ENCODE data around the gene KIFC1.

Gene KIFC1

GRCh38 chr6:33425668-33426577, 34.3 kb downstream of the KIFC1 start:
- peak; percentile 71 for DNase-seq (ENCODE audit: low read depth)

- DNase-seq (ENCODE audit: low read depth): no peak
These were observed 35.2 kb downstream of the KIFC1 start for GRCh38 chr6:33426590-33427511.

- DNase-seq (ENCODE audit: low read depth): peak; percentile 61
These were observed 36.1 kb downstream of the KIFC1 start for GRCh38 chr6:33427585-33428223.

- no peak for DNase-seq (ENCODE audit: low read depth)
These were observed 36.8 kb downstream of the KIFC1 start for GRCh38 chr6:33428224-33428965.

- no peak for DNase-seq (ENCODE audit: low read depth)
These were observed 37.5 kb downstream of the KIFC1 start for GRCh38 chr6:33428966-33429749.

- DNase-seq (ENCODE audit: low read depth): no peak
These were observed 38.1 kb downstream of the KIFC1 start for GRCh38 chr6:33429750-33430052.

- no peak for DNase-seq (ENCODE audit: low read depth)
These were observed 38.7 kb downstream of the KIFC1 start for GRCh38 chr6:33430334-33430733.

- peak; percentile 62 for DNase-seq (ENCODE audit: low read depth)
These were observed 39.6 kb downstream of the KIFC1 start for GRCh38 chr6:33430991-33431879.

GRCh38 chr6:33431880-33432541, 40.4 kb downstream of the KIFC1 start:
- DNase-seq (ENCODE audit: low read depth): no peak

GRCh38 chr6:33432546-33432945, 40.9 kb downstream of the KIFC1 start:
- no peak for DNase-seq (ENCODE audit: low read depth)

GRCh38 chr6:33433001-33433543, 41.4 kb downstream of the KIFC1 start:
- DNase-seq (ENCODE audit: low read depth): no peak

GRCh38 chr6:33433544-33434191, 42.0 kb downstream of the KIFC1 start:
- no peak for DNase-seq (ENCODE audit: low read depth)

- no peak for DNase-seq (ENCODE audit: low read depth)
These were observed 43.3 kb downstream of the KIFC1 start for GRCh38 chr6:33434961-33435360.

GRCh38 chr6:33437666-33438065, 46.0 kb downstream of the KIFC1 start:
- DNase-seq (ENCODE audit: low read depth): no peak

- no peak for DNase-seq (ENCODE audit: low read depth)
These were observed 47.5 kb downstream of the KIFC1 start for GRCh38 chr6:33438978-33439594.

- DNase-seq (ENCODE audit: low read depth): no peak
These were observed 48.5 kb downstream of the KIFC1 start for GRCh38 chr6:33439956-33440648.

GRCh38 chr6:33440649-33441309, 49.2 kb downstream of the KIFC1 start:
- DNase-seq (ENCODE audit: low read depth): no peak
